HUES48 (cell line): Measurements from ENCODE around the gene CCNK.

ENCODE experiments used
- H3K27ac ChIP-seq: one replicate; pipeline ENCODE4 v1.7.0; 2013; ENCODE audit warnings: low read depth, low read length, inconsistent platforms
- H3K27me3 ChIP-seq: 2 replicates; pipeline ENCODE4 v1.6.1; 2013; ENCODE audit warnings: mild to moderate bottlenecking, low read length; ENCODE audit not compliant: control insufficient read depth, insufficient read depth
- H3K36me3 ChIP-seq: 2 replicates; pipeline ENCODE4 v1.6.1; 2013; ENCODE audit warnings: low read length; ENCODE audit not compliant: control insufficient read depth, insufficient read depth
- H3K4me1 ChIP-seq: 2 replicates; pipeline ENCODE4 v1.6.1; 2013; ENCODE audit warnings: mild to moderate bottlenecking, low read length; ENCODE audit not compliant: control insufficient read depth, insufficient read depth
- H3K4me3 ChIP-seq: 2 replicates; pipeline ENCODE4 v1.5.1; 2013; ENCODE audit warnings: mild to moderate bottlenecking, low read depth, low read length
- H3K9ac ChIP-seq: 2 replicates; pipeline ENCODE4 v1.6.1; 2013; ENCODE audit warnings: mild to moderate bottlenecking, low read depth, low read length, moderate library complexity
- H3K9me3 ChIP-seq: 2 replicates; pipeline ENCODE4 v1.6.1; 2013; ENCODE audit warnings: low read length; ENCODE audit not compliant: control insufficient read depth, insufficient read depth

The CCNK gene

GRCh38 chr14:99507860-99508640, 26.8 kb downstream of the CCNK start:
- H3K27me3 ChIP-seq: no peaks in the 10 kb centered on the region
- H3K9ac ChIP-seq: no peak overlapping the region
- no peak overlapping the region for H3K4me3 ChIP-seq
- H3K36me3 ChIP-seq: peaks cover 77% of the 10 kb centered on the region
- H3K4me1 ChIP-seq: peaks cover 27% of the 10 kb centered on the region
- H3K9me3 ChIP-seq: no peaks in the 10 kb centered on the region
- H3K27ac ChIP-seq: no peak overlapping the region

GRCh38 chr14:99508896-99509629, 27.9 kb downstream of the CCNK start:
- Histone ChIP-seq H3K9ac (no peak overlapping the region), H3K36me3 (peaks cover 66% of the 10 kb centered on the region), H3K9me3 (no peaks in the 10 kb centered on the region), H3K27me3 (no peaks in the 10 kb centered on the region), H3K27ac (no peak overlapping the region), H3K4me3 (no peak overlapping the region), H3K4me1 (peaks cover 17% of the 10 kb centered on the region)

GRCh38 chr14:99509871-99510555, 28.8 kb downstream of the CCNK start:
- no peak overlapping the region for H3K4me3 ChIP-seq
- H3K27ac ChIP-seq: no peak overlapping the region
- H3K9me3 ChIP-seq: no peaks in the 10 kb centered on the region
- peaks cover 15% of the 10 kb centered on the region for H3K4me1 ChIP-seq
- H3K36me3 ChIP-seq: peaks cover 69% of the 10 kb centered on the region
- no peak overlapping the region for H3K9ac ChIP-seq
- H3K27me3 ChIP-seq: no peaks in the 10 kb centered on the region

- H3K36me3 ChIP-seq: peaks cover 63% of the 10 kb centered on the region
- peak overlapping the region; percentile 45 for H3K27ac ChIP-seq
These were observed 29.4 kb downstream of the CCNK start for GRCh38 chr14:99510556-99511139.

GRCh38 chr14:99511421-99512109, 30.4 kb downstream of the CCNK start:
- no peaks in the 10 kb centered on the region for H3K27me3 ChIP-seq
- peaks cover 15% of the 10 kb centered on the region for H3K4me1 ChIP-seq
- peaks cover 54% of the 10 kb centered on the region for H3K36me3 ChIP-seq
- H3K9ac ChIP-seq: no peak overlapping the region
- no peak overlapping the region for H3K4me3 ChIP-seq
- no peak overlapping the region for H3K27ac ChIP-seq
- H3K9me3 ChIP-seq: no peaks in the 10 kb centered on the region

More at GRCh38 chr14:99510556-99511139, 29.4 kb downstream of the CCNK start:
- no peak overlapping the region for H3K4me3 ChIP-seq
- peaks cover 15% of the 10 kb centered on the region for H3K4me1 ChIP-seq
- no peaks in the 10 kb centered on the region for H3K9me3 ChIP-seq
- H3K27me3 ChIP-seq: no peaks in the 10 kb centered on the region
- no peak overlapping the region for H3K9ac ChIP-seq

GRCh38 chr14:99512110-99512449, 30.9 kb downstream of the CCNK start:
- H3K4me3 ChIP-seq: no peak overlapping the region
- no peak overlapping the region for H3K9ac ChIP-seq
- H3K9me3 ChIP-seq: no peaks in the 10 kb centered on the region
- H3K36me3 ChIP-seq: peaks cover 49% of the 10 kb centered on the region
- H3K27ac ChIP-seq: no peak overlapping the region
- no peaks in the 10 kb centered on the region for H3K27me3 ChIP-seq
- peaks cover 15% of the 10 kb centered on the region for H3K4me1 ChIP-seq

GRCh38 chr14:99512571-99513182, 31.5 kb downstream of the CCNK start:
- Histone ChIP-seq H3K27ac (no peak overlapping the region), H3K9ac (no peak overlapping the region), H3K4me3 (no peak overlapping the region), H3K9me3 (no peaks in the 10 kb centered on the region), H3K36me3 (peaks cover 43% of the 10 kb centered on the region), H3K27me3 (no peaks in the 10 kb centered on the region), H3K4me1 (peaks cover 15% of the 10 kb centered on the region)

- H3K36me3 ChIP-seq: peaks cover 37% of the 10 kb centered on the region
- H3K27ac ChIP-seq: no peak overlapping the region
- H3K9ac ChIP-seq: no peak overlapping the region
These were observed 32.0 kb downstream of the CCNK start for GRCh38 chr14:99513183-99513694.

GRCh38 chr14:99513946-99514551, 32.8 kb downstream of the CCNK start:
- Histone ChIP-seq H3K9me3 (no peaks in the 10 kb centered on the region), H3K4me3 (no peak overlapping the region), H3K36me3 (peaks cover 29% of the 10 kb centered on the region), H3K9ac (no peak overlapping the region), H3K27me3 (no peaks in the 10 kb centered on the region), H3K27ac (no peak overlapping the region), H3K4me1 (peaks cover 12% of the 10 kb centered on the region)

More at GRCh38 chr14:99513183-99513694, 32.0 kb downstream of the CCNK start:
- H3K9me3 ChIP-seq: no peaks in the 10 kb centered on the region
- no peak overlapping the region for H3K4me3 ChIP-seq
- peaks cover 15% of the 10 kb centered on the region for H3K4me1 ChIP-seq
- no peaks in the 10 kb centered on the region for H3K27me3 ChIP-seq
